GM19025 (cell line): ENCODE data around the gene SFT2D2.

ENCODE experiments used
- ATAC-seq: cut with Tn5 transposase; IDR thresholded peaks from one replicate; pipeline ENCODE4 v1.9.1; 2021; ENCODE audit warnings: mild to moderate bottlenecking, low read depth, moderate library complexity; ENCODE audit not compliant: unreplicated experiment

SFT2D2 gene

DNA sequence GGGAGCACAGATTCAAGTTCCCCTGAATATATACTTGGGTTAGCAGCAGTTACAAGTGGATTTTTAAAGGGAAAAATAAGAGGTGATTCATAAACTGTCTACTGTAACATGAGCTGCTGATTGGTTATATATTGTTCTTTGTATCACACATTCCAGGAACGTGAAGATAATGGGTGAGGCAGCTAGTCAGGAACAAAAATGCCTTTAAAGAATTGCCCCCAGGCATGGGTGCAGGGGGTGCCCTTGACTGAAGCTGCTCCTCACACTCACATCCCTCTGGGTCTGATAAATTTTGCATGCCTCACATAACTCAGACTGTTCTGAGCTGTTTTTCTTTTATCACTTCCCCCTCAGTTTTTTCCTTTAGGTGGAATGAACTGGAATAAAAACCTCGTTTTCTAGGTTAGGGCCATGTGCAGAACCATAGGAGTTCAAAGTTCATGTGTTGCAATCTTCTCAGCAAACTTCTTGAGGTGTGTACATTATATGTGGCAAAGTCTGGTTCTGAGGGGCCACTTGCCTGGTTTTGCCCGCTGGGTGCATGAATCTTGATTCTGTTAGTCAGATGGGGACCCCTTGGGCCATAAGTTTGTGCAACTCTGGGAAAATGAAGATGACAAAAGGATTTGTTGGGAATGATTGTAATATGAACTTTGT is 76.0 kb downstream of the SFT2D2 start:
- ATAC-seq = no peak
